NCI-H1436 (cell line): ENCODE measurements around the gene LRP11.
"Not testable (repeated sequence)": the region's sequence is repeated elsewhere in the genome, so short reads cannot be mapped to it uniquely, and the experiment has no call there.

Source experiments
- DNase-seq: peaks from one replicate; lab custom pipeline; 2025; lab: John Stamatoyannopoulos, UW

LRP11 gene

GRCh38 chr6:149869275-149869892 is 5.2 kb upstream of the LRP11 start:
- DNase-seq = no peak

GRCh38 chr6:149867876-149868640 is 3.9 kb upstream of the LRP11 start:
- DNase-seq = no peak

- DNase-seq = peak; percentile 47
Measured at GRCh38 chr6:149864578-149865535, 698 bp upstream of the LRP11 start.

- peak; percentile 40 for DNase-seq
Measured at GRCh38 chr6:149862922-149863697, 1.0 kb downstream of the LRP11 start.

GRCh38 chr6:149862424-149862738 is 1.8 kb downstream of the LRP11 start:
- not testable (repeated sequence) for DNase-seq

- DNase-seq = no peak
Measured at GRCh38 chr6:149861603-149862423, 2.3 kb downstream of the LRP11 start.

GRCh38 chr6:149860834-149861602 is 3.1 kb downstream of the LRP11 start:
- no peak for DNase-seq

GRCh38 chr6:149860513-149860833 is 3.7 kb downstream of the LRP11 start:
- DNase-seq = no peak

GRCh38 chr6:149859938-149860337 is 4.2 kb downstream of the LRP11 start:
- DNase-seq = no peak

- no peak for DNase-seq
Measured at GRCh38 chr6:149859368-149859767, 4.8 kb downstream of the LRP11 start.

GRCh38 chr6:149857541-149857940 is 6.6 kb downstream of the LRP11 start:
- DNase-seq = no peak

- no peak for DNase-seq
Measured at GRCh38 chr6:149856256-149856994, 7.7 kb downstream of the LRP11 start.

- no peak for DNase-seq
Measured at GRCh38 chr6:149855741-149856140, 8.4 kb downstream of the LRP11 start.

GRCh38 chr6:149855040-149855654 is 9.0 kb downstream of the LRP11 start:
- no peak for DNase-seq

- no peak for DNase-seq
Measured at GRCh38 chr6:149854532-149854931, 9.6 kb downstream of the LRP11 start.

GRCh38 chr6:149854017-149854416 is 10.1 kb downstream of the LRP11 start:
- DNase-seq = not testable (repeated sequence)

- no peak for DNase-seq
Measured at GRCh38 chr6:149852881-149853280, 11.3 kb downstream of the LRP11 start.

- DNase-seq = no peak
Measured at GRCh38 chr6:149852180-149852579, 12.0 kb downstream of the LRP11 start.

GRCh38 chr6:149851461-149852110 is 12.6 kb downstream of the LRP11 start:
- DNase-seq = no peak
